AG04449 (cell line): ENCODE measurements around the gene FCGR1A.
A peak's percentile ranks its signal among the peaks of the same experiment; 100 is the strongest.
"Not testable (repeated sequence)": the region's sequence is repeated elsewhere in the genome, so short reads cannot be mapped to it uniquely, and the experiment has no call there.

Experiments used
- CTCF ChIA-PET: fragments of 350-600 bp; formaldehyde crosslinking; extraction: SDS; loops from one replicate; lab custom pipeline; 2021; ENCODE audit warnings: antibody characterized with exemption; lab: Yijun Ruan, JAX
- POLR2A ChIA-PET: fragments of 400-600, 350-600 bp; formaldehyde crosslinking; extraction: SDS; loops from one replicate; lab custom pipeline; 2020; ENCODE audit warnings: antibody characterized with exemption, inconsistent platforms; lab: Yijun Ruan, JAX
- DNase-seq: peaks from one replicate; pipeline ENCODE4 v3.0.0-alpha.2; 2010; ENCODE audit warnings: low read depth, low spot score
- H3K4me3 ChIP-seq: 2 replicates; pipeline ENCODE4 v1.5.1; 2011; ENCODE audit warnings: low read depth, mild to moderate bottlenecking, control low read depth, low read length
- CTCF ChIP-seq: IDR thresholded peaks from one replicate; pipeline ENCODE4 v1.5.1; 2011; ENCODE audit warnings: mild to moderate bottlenecking, moderate library complexity, low read length, control low read depth, inconsistent platforms; ENCODE audit not compliant: insufficient read depth; ENCODE audit errors: missing control alignments

FCGR1A gene

GRCh38 chr1:149792912-149793515 is 10.5 kb downstream of the FCGR1A start:
- DNase-seq, CTCF ChIA-PET, POLR2A ChIA-PET: not testable (repeated sequence)
- peak; percentile 60 for TF ChIP-seq CTCF
- H3K4me3 ChIP-seq: peak overlapping the region; percentile 18

- POLR2A ChIA-PET, H3K4me3 ChIP-seq, DNase-seq: not testable (repeated sequence)
These were observed 11.4 kb downstream of the FCGR1A start for GRCh38 chr1:149793885-149794284.

GRCh38 chr1:149801628-149802027 is 19.1 kb downstream of the FCGR1A start:
- CTCF ChIA-PET, H3K4me3 ChIP-seq, POLR2A ChIA-PET, DNase-seq: not testable (repeated sequence)

More at GRCh38 chr1:149793885-149794284, 11.4 kb downstream of the FCGR1A start:
- CTCF ChIA-PET: not testable (repeated sequence)

- H3K4me3 ChIP-seq, POLR2A ChIA-PET, CTCF ChIA-PET, DNase-seq: not testable (repeated sequence)
These were observed 22.1 kb downstream of the FCGR1A start for GRCh38 chr1:149804417-149805080.

- DNase-seq, CTCF ChIA-PET, POLR2A ChIA-PET, H3K4me3 ChIP-seq: not testable (repeated sequence)
These were observed 28.4 kb downstream of the FCGR1A start for GRCh38 chr1:149810697-149811405.

- peak overlapping the region; percentile 44 for H3K4me3 ChIP-seq
- DNase-seq, CTCF ChIA-PET, POLR2A ChIA-PET: not testable (repeated sequence)
These were observed 29.0 kb downstream of the FCGR1A start for GRCh38 chr1:149811514-149811889.

- H3K4me3 ChIP-seq: peak overlapping the region; percentile 56
- peak; percentile 72 for DNase-seq
- POLR2A ChIA-PET: interaction anchor here (1.3 kb wide), 1 partner anchor 32 kb away, joined by 3 read pairs; no protein-coding TSS in a partner anchor
- CTCF ChIA-PET: not testable (repeated sequence)
These were observed 29.7 kb downstream of the FCGR1A start for GRCh38 chr1:149811890-149812829.

- CTCF ChIA-PET, DNase-seq: not testable (repeated sequence)
- H3K4me3 ChIP-seq: peak overlapping the region; percentile 49
- POLR2A ChIA-PET: interaction anchor here (1.3 kb wide), 1 partner anchor 31 kb away, joined by 3 read pairs; no protein-coding TSS in a partner anchor
These were observed 30.7 kb downstream of the FCGR1A start for GRCh38 chr1:149812893-149813801.

GRCh38 chr1:149820387-149820786 is 37.9 kb downstream of the FCGR1A start:
- CTCF ChIA-PET, H3K4me3 ChIP-seq, POLR2A ChIA-PET, DNase-seq: not testable (repeated sequence)

- CTCF ChIA-PET, H3K4me3 ChIP-seq, DNase-seq, POLR2A ChIA-PET: not testable (repeated sequence)
These were observed 44.1 kb downstream of the FCGR1A start for GRCh38 chr1:149826555-149826954.

GRCh38 chr1:149831764-149832315 is 49.3 kb downstream of the FCGR1A start:
- DNase-seq: not testable (repeated sequence)

GRCh38 chr1:149832316-149833126 is 50.0 kb downstream of the FCGR1A start:
- CTCF ChIA-PET, POLR2A ChIA-PET, DNase-seq, H3K4me3 ChIP-seq: not testable (repeated sequence)

More at GRCh38 chr1:149831764-149832315, 49.3 kb downstream of the FCGR1A start:
- CTCF ChIA-PET, H3K4me3 ChIP-seq, POLR2A ChIA-PET: not testable (repeated sequence)

GRCh38 chr1:149833144-149833543 is 50.6 kb downstream of the FCGR1A start:
- POLR2A ChIA-PET, DNase-seq, CTCF ChIA-PET, H3K4me3 ChIP-seq: not testable (repeated sequence)
